ENCODE data around the gene INPP1.

GRCh38 chr2:190318514-190318913 is 24.9 kb upstream of the INPP1 start:
- no peak for TF ChIP-seq CTCF (conservative IDR thresholded peaks at IDR 0.05 in 1 of 2, IDR thresholded peaks at IDR 0.05 in 1 of 2; ENCODE audit: extremely low read depth in 1 of 2, insufficient read depth in 1 of 2, low read depth in 1 of 2, low read length in 2 of 2)
- TF ChIP-seq EZH2 (IDR thresholded peaks at IDR 0.05; ENCODE audit: borderline replicate concordance, low read length): no peak

All from mammary epithelial cell (primary cell).